ENCODE data around the gene ADGRL2. TPM values are rescaled to one million over a fixed set of nuclear protein-coding genes. Genes with fewer than 3 reads are reported as not detected.

ADGRL2 gene
- total and polyA plus RNA-seq, 9 donors: 55.0 to 83.5 (median 66.1) TPM

- TF ChIP-seq EP300 (IDR thresholded peaks at IDR 0.05) (no peak), CTCF (IDR thresholded peaks at IDR 0.05) (no peak), POLR2A (IDR thresholded peaks at IDR 0.05) (no peak)
- H3K27ac ChIP-seq: no peak overlapping the region
- H3K4me1 ChIP-seq (ENCODE audit: insufficient read depth): peaks cover 4% of the 10 kb centered on the region
- no peaks in the 10 kb centered on the region for H3K9me3 ChIP-seq
- no peaks in the 10 kb centered on the region for H3K27me3 ChIP-seq
- intact Hi-C loops (cut with DNase I): no loop called here
- H3K4me3 ChIP-seq: no peak overlapping the region
- no peaks in the 10 kb centered on the region for H3K36me3 ChIP-seq
- DNase-seq: no peak
- WGBS, 3 donors: 70 to 74% (median 71%) methylated on average over 2 of the region's 2 CpGs
These were observed 147.8 kb downstream of the ADGRL2 start for GRCh38 chr1:81948495-81948894.

GRCh38 chr1:81949421-81949820 is 148.7 kb downstream of the ADGRL2 start:
- Histone ChIP-seq H3K36me3 (no peaks in the 10 kb centered on the region), H3K4me1 (ENCODE audit: insufficient read depth) (peaks cover 4% of the 10 kb centered on the region), H3K9me3 (no peaks in the 10 kb centered on the region), H3K27me3 (no peaks in the 10 kb centered on the region), H3K27ac (no peak overlapping the region), H3K4me3 (no peak overlapping the region)
- intact Hi-C loops (cut with DNase I): no loop called here
- no peak for DNase-seq
- 85 to 92% (median 88%) methylated on average over 4 of the region's 4 CpGs for WGBS, 3 donors
- TF ChIP-seq CTCF (IDR thresholded peaks at IDR 0.05) (no peak), EP300 (IDR thresholded peaks at IDR 0.05) (no peak), POLR2A (IDR thresholded peaks at IDR 0.05) (no peak)

- H3K9me3 ChIP-seq: no peaks in the 10 kb centered on the region
These were observed 149.3 kb downstream of the ADGRL2 start for GRCh38 chr1:81950037-81950436.

GRCh38 chr1:81950591-81951244 is 150.0 kb downstream of the ADGRL2 start:
- H3K36me3 ChIP-seq: no peaks in the 10 kb centered on the region

More at GRCh38 chr1:81950037-81950436, 149.3 kb downstream of the ADGRL2 start:
- intact Hi-C loops (cut with DNase I): no loop called here
- no peak for TF ChIP-seq EP300 (IDR thresholded peaks at IDR 0.05)
- no peak for TF ChIP-seq POLR2A (IDR thresholded peaks at IDR 0.05)
- no peak for TF ChIP-seq CTCF (IDR thresholded peaks at IDR 0.05)
- Histone ChIP-seq H3K27ac (no peak overlapping the region), H3K36me3 (no peaks in the 10 kb centered on the region), H3K4me1 (ENCODE audit: insufficient read depth) (peaks cover 4% of the 10 kb centered on the region), H3K27me3 (no peaks in the 10 kb centered on the region), H3K4me3 (no peak overlapping the region)
- no peak for DNase-seq

More at GRCh38 chr1:81950591-81951244, 150.0 kb downstream of the ADGRL2 start:
- H3K9me3 ChIP-seq: no peaks in the 10 kb centered on the region
- H3K27ac ChIP-seq: no peak overlapping the region
- TF ChIP-seq EP300 (IDR thresholded peaks at IDR 0.05): no peak
- no peak for TF ChIP-seq CTCF (IDR thresholded peaks at IDR 0.05)
- no peak for TF ChIP-seq POLR2A (IDR thresholded peaks at IDR 0.05)
- H3K27me3 ChIP-seq: no peaks in the 10 kb centered on the region
- H3K4me3 ChIP-seq: no peak overlapping the region
- WGBS, 3 donors: 24 to 55% (median 38%) methylated on average over 3 of the region's 3 CpGs
- DNase-seq: no peak
- H3K4me1 ChIP-seq (ENCODE audit: insufficient read depth): peaks cover 4% of the 10 kb centered on the region
- intact Hi-C loops (cut with DNase I): no loop called here

Measured in ovary (tissue), 9 donors.